Naive thymus-derived CD8-positive, alpha-beta T cell (primary cell): ENCODE data around the gene FAM241A. TPM values are rescaled to one million over a fixed set of nuclear protein-coding genes. Genes with fewer than 3 reads are reported as not detected.

Experiments used
- ATAC-seq, 2 donors: fragments of 150-1000 bp; cut with Tn5 transposase in 1 of 2; sonication (Bioruptor Pico), chemical (Tn5 transposase) in 1 of 2; 1 replicate in 1 of 2; 2 replicates in 1 of 2; pipeline ENCODE4 v1.10.0; 2021; ENCODE audit warnings: mild to moderate bottlenecking in 2 of 2, moderate library complexity in 2 of 2
- POLR2A ChIA-PET: fragments of 350-600 bp; sonication (Branson Sonifier 250); formaldehyde crosslinking; loops from one replicate; lab custom pipeline; 2021; ENCODE audit warnings: antibody characterized with exemption; lab: Charles Lee
- DNase-seq, 10 donors: peaks; one replicate each; pipeline versions ENCODE4 v3.0.0 to v3.0.0-alpha.2; 2020 to 2022
- H3K27ac Mint-ChIP-seq, 10 donors: one replicate each; pipeline ENCODE4 v1.8.0; 2020 to 2022; ENCODE audit warnings: mild to moderate bottlenecking in 10 of 10, mixed read lengths in 10 of 10, moderate library complexity in 4 of 10, inconsistent platforms in 1 of 10
- H3K27me3 Mint-ChIP-seq, 5 donors: one replicate each; pipeline ENCODE4 v1.8.0; 2021 to 2022; ENCODE audit warnings: mixed read lengths in 5 of 5
- H3K36me3 Mint-ChIP-seq, 3 donors: one replicate each; pipeline ENCODE4 v1.8.0; 2020 to 2022; ENCODE audit warnings: mixed read lengths in 3 of 3, mild to moderate bottlenecking in 2 of 3, inconsistent platforms in 1 of 3
- H3K4me1 Mint-ChIP-seq, 4 donors: one replicate each; pipeline ENCODE4 v1.8.0; 2021 to 2022; ENCODE audit warnings: mixed read lengths in 4 of 4
- H3K4me3 Mint-ChIP-seq, 10 donors: one replicate each; pipeline ENCODE4 v1.8.0; 2020 to 2022; ENCODE audit warnings: mild to moderate bottlenecking in 10 of 10, mixed read lengths in 10 of 10, moderate library complexity in 6 of 10, inconsistent platforms in 1 of 10
- H3K9me3 Mint-ChIP-seq, 9 donors: one replicate each; pipeline ENCODE4 v1.8.0; 2020 to 2022; ENCODE audit warnings: mixed read lengths in 9 of 9, mild to moderate bottlenecking in 3 of 9, inconsistent platforms in 1 of 9, moderate library complexity in 1 of 9
- polyA plus RNA-seq, 3 donors: library from polyadenylated mRNA; unstranded; fragments of 300-500 nt; fragmentation: Illumina TruSeq; gene quantifications; one replicate each; pipeline ENCODE4 v1.2.3, GENCODE V29; 2021
- total RNA-seq, 8 experiments: library from RNA in 2 of 8; stranded (reverse) in 2 of 8; gene quantifications; one replicate each; pipeline ENCODE4 v1.2.3 and lab custom pipeline; 2021 to 2026

FAM241A gene
- total and polyA plus RNA-seq, 5 experiments from 2014 or later, result 2.8 to 5.3 (median 3.7) TPM

DNA sequence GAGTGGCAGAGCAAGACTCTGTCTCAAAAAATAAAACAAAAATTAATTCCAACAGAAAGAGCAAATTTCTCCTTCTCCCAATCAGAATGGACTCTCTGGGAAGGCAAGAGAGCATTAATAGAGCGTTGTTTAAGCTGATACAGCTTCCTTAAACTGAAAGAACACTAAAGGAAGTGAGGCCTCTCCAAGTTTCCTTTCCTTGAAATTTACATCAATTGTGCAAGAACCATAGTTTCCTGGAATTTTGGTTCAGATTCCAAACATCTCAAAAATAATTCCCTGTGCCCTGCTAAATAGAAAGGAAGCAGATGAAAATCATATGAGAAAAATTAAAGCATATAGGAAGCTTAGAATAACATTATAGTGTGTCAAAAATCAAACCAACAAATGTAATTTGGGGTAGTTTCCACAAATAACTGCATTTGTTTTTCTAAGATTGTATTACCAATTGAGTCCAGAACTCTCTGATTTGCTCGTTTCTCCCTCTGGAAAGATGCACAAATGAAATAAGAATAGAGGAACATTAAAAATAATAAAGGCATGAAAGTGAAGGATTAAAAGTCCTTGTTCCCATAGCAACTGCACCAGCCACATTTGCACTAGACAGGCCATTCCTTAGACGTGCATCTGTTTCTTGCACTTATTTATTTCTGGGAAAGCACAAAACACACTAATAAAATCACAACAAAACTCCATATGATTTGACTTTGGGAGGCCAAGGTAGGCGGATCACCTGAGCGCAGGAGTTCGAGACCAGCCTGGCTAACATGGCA lies 3.7 kb upstream of the FAM241A start:
- no peaks in the 10 kb centered on the region for H3K36me3 Mint-ChIP-seq
- POLR2A ChIA-PET, result interaction anchor here (0.7 kb wide), 1 partner anchor 35 kb away, joined by 4 read pairs; no protein-coding TSS in a partner anchor
- no peaks in the 10 kb centered on the region for H3K9me3 Mint-ChIP-seq
- peaks cover 0 to 1% (median 0%) of the 10 kb centered on the region in 5 donors for H3K27me3 Mint-ChIP-seq
- DNase-seq (no peak), ATAC-seq (no peak)
- no peak overlapping the region for H3K27ac Mint-ChIP-seq
- no peak overlapping the region for H3K4me3 Mint-ChIP-seq
- peaks cover 4 to 14% (median 9%) of the 10 kb centered on the region in 4 donors for H3K4me1 Mint-ChIP-seq

DNA sequence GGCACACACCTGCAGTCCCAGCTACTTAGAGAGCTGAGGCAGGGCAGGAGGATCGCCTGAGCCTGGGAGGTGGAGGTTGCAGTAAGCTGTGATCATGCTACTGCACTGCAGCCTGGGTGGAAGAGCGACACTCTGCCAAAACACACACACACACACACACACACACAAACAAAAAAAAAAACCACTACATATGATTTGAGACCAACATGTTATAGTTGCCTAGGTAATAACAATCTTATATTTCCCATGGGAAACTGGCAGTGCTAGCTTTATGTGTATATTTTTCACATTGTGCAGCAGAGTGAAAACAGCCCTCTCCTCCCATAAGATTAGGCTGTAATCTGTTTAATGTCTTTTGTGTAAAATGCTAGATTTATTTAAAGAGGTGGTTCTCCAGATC lies 3.1 kb upstream of the FAM241A start:
- Mint-ChIP-seq H3K4me3 (no peak overlapping the region), H3K27me3 (peaks cover 0 to 1% (median 0%) of the 10 kb centered on the region in 5 donors), H3K27ac (no peak overlapping the region), H3K9me3 (no peaks in the 10 kb centered on the region), H3K4me1 (peaks cover 8 to 20% (median 15%) of the 10 kb centered on the region in 4 donors), H3K36me3 (no peaks in the 10 kb centered on the region)
- DNase-seq (no peak), ATAC-seq (no peak)
- POLR2A ChIA-PET, result interaction anchor here (0.7 kb wide), 1 partner anchor 34 kb away, joined by 4 read pairs; no protein-coding TSS in a partner anchor

GRCh38 chr4:112143781-112144180 lies 1.5 kb upstream of the FAM241A start:
- H3K4me1 Mint-ChIP-seq, result peaks cover 18 to 34% (median 31%) of the 10 kb centered on the region in 4 donors
- peak overlapping the region in 4 of 10 donors; percentile 5 to 34 (median 18) for H3K4me3 Mint-ChIP-seq
- DNase-seq (no peak), ATAC-seq (no peak)
- H3K27ac Mint-ChIP-seq, result peak overlapping the region in 3 of 10 donors; percentile 8 to 31 (median 9)
- no peaks in the 10 kb centered on the region for H3K36me3 Mint-ChIP-seq
- POLR2A ChIA-PET, result no interaction called here
- no peaks in the 10 kb centered on the region for H3K27me3 Mint-ChIP-seq
- no peaks in the 10 kb centered on the region for H3K9me3 Mint-ChIP-seq

DNA sequence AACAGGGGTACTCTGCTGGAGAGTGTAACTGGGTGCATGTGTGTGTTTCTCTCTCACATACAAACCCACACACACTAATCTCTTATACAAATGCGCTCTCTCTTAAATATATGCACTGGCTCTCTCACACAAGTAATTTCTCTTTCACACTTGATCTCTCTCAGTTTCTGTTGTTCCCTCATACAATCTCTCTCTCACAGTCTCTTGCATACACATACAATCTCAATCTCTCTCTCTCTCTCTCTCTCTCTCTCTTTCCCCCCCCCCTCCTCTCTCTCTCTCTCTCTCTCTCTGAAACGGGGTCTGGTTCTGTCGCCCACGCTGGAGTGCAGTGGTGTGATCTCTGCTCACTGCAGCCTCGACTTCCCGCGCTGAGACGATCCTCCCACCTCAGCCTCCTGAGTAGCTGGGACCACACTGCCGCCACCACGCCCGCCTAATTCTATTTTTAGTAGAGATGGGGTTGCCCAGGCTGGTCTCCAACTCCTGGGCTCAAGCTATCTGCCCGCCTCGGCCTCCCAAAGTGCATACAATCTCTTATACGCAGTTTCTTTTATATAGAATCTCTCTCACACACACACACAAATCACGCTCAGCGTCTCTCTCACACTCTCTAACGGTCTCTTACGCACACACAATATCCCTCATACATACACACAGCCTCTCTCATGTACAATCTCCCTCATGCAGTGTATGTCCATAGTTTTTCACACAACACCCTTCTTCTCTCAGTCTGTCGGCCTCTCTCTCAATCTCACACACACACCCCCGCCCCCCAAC lies 518 bp upstream of the FAM241A start:
- Mint-ChIP-seq H3K4me1 (peaks cover 18 to 36% (median 31%) of the 10 kb centered on the region in 4 donors), H3K4me3 (peak overlapping the region; percentile 64 to 85 (median 78)), H3K9me3 (no peaks in the 10 kb centered on the region), H3K27ac (peak overlapping the region; percentile 15 to 95 (median 83)), H3K27me3 (no peaks in the 10 kb centered on the region), H3K36me3 (no peaks in the 10 kb centered on the region)
- ATAC-seq, result no peak
- DNase-seq, result no peak
- POLR2A ChIA-PET, result interaction anchor here (0.7 kb wide), 1 partner anchor 52 kb away, joined by 6 read pairs; no protein-coding TSS in a partner anchor

DNA sequence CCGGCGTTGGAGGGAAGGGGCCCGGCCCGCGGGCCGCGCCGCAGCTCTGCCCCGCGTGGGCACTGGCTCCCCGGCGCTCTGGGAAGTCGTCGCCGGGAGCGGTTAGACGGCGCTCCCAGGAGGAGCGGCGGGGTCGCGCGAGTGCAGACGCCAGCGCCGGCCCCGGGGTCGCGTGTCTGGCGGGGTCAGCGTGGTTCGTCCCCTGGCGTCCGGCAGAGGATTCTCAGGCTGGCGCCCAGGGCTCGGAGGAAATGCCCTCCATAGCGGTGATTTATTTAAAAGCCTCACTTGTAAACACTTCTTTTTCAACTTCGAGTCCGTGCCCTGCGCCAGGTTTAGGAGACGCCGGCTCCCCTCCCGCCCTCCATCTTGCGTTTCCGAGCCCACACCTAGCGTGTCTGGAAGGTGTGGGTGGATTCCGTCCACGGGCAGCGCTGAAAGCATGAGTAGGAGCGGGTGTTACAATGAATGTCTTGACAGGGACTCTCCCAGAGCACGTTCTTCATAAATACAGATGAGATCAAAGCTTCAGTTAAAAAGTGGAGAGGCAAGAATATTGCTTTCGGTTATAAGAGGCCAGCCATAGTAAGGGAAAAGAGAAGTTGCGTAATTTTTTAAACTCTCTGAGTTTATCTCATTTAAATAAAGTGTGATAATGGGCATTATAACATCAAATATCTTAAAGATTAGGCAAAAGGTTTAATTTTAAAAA lies 692 bp downstream of the FAM241A start:
- Mint-ChIP-seq H3K4me1 (peaks cover 18 to 40% (median 33%) of the 10 kb centered on the region in 4 donors), H3K4me3 (peak overlapping the region; percentile 85 to 99 (median 94)), H3K27ac (peak overlapping the region; percentile 77 to 99 (median 95)), H3K27me3 (no peaks in the 10 kb centered on the region), H3K9me3 (no peaks in the 10 kb centered on the region), H3K36me3 (peaks cover 0 to 2% (median 0%) of the 10 kb centered on the region in 3 donors)
- peak; percentile 56 to 64 for ATAC-seq
- DNase-seq, result peak; percentile 33 to 73 (median 62)
- POLR2A ChIA-PET, result interaction anchor here (0.6 to 1.6 kb wide), 5 partner anchors 28 to 1589 kb away, joined by 3 to 8 read pairs (median 4); partner anchors contain the start of genes AP1AR and TIFA

- Mint-ChIP-seq H3K27me3 (no peaks in the 10 kb centered on the region), H3K27ac (peak overlapping the region; percentile 5 to 99 (median 90)), H3K36me3 (peaks cover 0 to 2% (median 0%) of the 10 kb centered on the region in 3 donors), H3K4me3 (peak overlapping the region; percentile 85 to 99 (median 94)), H3K4me1 (peaks cover 18 to 45% (median 35%) of the 10 kb centered on the region in 4 donors), H3K9me3 (no peaks in the 10 kb centered on the region)
- ATAC-seq (no peak), DNase-seq (peak in 2 of 10 donors; percentile 10 to 14)
- POLR2A ChIA-PET, result interaction anchor here (0.6 to 1.6 kb wide), 4 partner anchors 28 to 1588 kb away, joined by 3 to 8 read pairs (median 4); partner anchors contain the start of gene AP1AR
Measured at GRCh38 chr4:112146502-112146813, 1.2 kb downstream of the FAM241A start.

GRCh38 chr4:112147697-112148096 lies 2.4 kb downstream of the FAM241A start:
- Mint-ChIP-seq H3K27me3 (no peaks in the 10 kb centered on the region), H3K36me3 (peaks cover 0 to 2% (median 0%) of the 10 kb centered on the region in 3 donors), H3K4me3 (peak overlapping the region in 8 of 10 donors; percentile 15 to 97 (median 74)), H3K4me1 (peaks cover 21 to 56% (median 41%) of the 10 kb centered on the region in 4 donors), H3K9me3 (no peaks in the 10 kb centered on the region), H3K27ac (peak overlapping the region in 1 of 10 donors; percentile 20)
- POLR2A ChIA-PET, result no interaction called here
- ATAC-seq (no peak), DNase-seq (no peak)

DNA sequence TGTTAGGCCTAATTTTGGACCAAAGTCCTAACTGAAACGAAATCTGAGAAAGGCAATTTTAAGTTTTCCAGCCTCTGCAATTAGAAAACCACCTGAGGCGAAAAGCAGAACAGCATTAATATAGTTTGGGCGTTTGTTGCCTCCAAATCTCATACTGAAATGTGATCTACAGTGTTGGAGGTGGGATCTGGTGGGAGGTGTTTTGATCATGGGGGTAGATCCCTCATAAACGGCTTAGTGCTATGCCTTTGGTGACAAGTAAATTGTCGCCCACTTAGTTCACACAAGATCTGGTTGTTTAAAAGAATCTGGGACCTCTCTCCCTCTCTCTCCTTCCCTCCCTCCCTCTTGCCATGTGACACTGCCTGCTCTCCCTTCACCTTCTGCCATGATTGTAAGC lies 5.7 kb downstream of the FAM241A start:
- Mint-ChIP-seq H3K27me3 (no peaks in the 10 kb centered on the region), H3K27ac (peak overlapping the region in 5 of 10 donors; percentile 5 to 52 (median 21)), H3K9me3 (no peaks in the 10 kb centered on the region), H3K4me1 (peaks cover 22 to 63% (median 47%) of the 10 kb centered on the region in 4 donors), H3K4me3 (peak overlapping the region in 2 of 10 donors; percentile 20 to 21), H3K36me3 (peaks cover 0 to 2% (median 2%) of the 10 kb centered on the region in 3 donors)
- ATAC-seq (no peak), DNase-seq (no peak)
- POLR2A ChIA-PET, result no interaction called here

DNA sequence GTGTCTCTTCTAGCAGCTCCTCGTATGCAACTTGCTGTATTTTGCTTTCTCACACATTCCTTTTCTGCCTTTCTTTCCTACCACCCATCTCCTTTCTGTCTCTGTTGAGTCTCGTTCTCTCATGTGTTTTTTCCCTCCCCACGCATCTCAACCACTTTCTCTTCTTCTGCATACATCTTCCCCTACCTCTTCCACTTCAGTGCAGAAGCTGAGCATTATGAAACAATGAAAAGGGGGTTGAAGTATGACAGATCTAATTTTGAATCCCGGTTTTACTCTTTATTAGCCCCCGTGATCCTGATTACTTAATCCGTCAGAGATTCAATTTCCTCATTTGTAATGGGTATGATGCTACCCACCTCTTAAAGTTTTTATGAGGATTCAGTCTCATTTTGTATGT lies 7.3 kb downstream of the FAM241A start:
- H3K4me3 Mint-ChIP-seq, result peak overlapping the region in 7 of 10 donors; percentile 0 to 52 (median 21)
- DNase-seq, result no peak
- H3K4me1 Mint-ChIP-seq, result peaks cover 19 to 61% (median 36%) of the 10 kb centered on the region in 4 donors
- ATAC-seq, result no peak
- H3K27ac Mint-ChIP-seq, result peak overlapping the region in 9 of 10 donors; percentile 6 to 87 (median 44)
- no peaks in the 10 kb centered on the region for H3K27me3 Mint-ChIP-seq
- POLR2A ChIA-PET, result no interaction called here
- H3K9me3 Mint-ChIP-seq, result no peaks in the 10 kb centered on the region
- peaks cover 0 to 2% (median 2%) of the 10 kb centered on the region in 3 donors for H3K36me3 Mint-ChIP-seq

- H3K9me3 Mint-ChIP-seq, result no peaks in the 10 kb centered on the region
- POLR2A ChIA-PET, result no interaction called here
- H3K4me1 Mint-ChIP-seq, result peaks cover 14 to 56% (median 30%) of the 10 kb centered on the region in 4 donors
- peak overlapping the region in 9 of 10 donors; percentile 38 to 78 (median 52) for H3K4me3 Mint-ChIP-seq
- peak overlapping the region in 8 of 10 donors; percentile 9 to 87 (median 46) for H3K27ac Mint-ChIP-seq
- DNase-seq (no peak), ATAC-seq (no peak)
- H3K36me3 Mint-ChIP-seq, result peaks cover 0 to 2% (median 2%) of the 10 kb centered on the region in 3 donors
- no peaks in the 10 kb centered on the region for H3K27me3 Mint-ChIP-seq
Measured at GRCh38 chr4:112153211-112153791, 8.0 kb downstream of the FAM241A start.

GRCh38 chr4:112156112-112156511 lies 10.9 kb downstream of the FAM241A start:
- Mint-ChIP-seq H3K27ac (peak overlapping the region in 1 of 10 donors; percentile 57), H3K4me3 (no peak overlapping the region), H3K36me3 (peaks cover 0 to 13% (median 0%) of the 10 kb centered on the region in 3 donors), H3K9me3 (peaks cover 0 to 12% (median 3%) of the 10 kb centered on the region in 9 donors), H3K27me3 (no peaks in the 10 kb centered on the region), H3K4me1 (peaks cover 13 to 51% (median 26%) of the 10 kb centered on the region in 4 donors)
- no peak for ATAC-seq
- POLR2A ChIA-PET, result no interaction called here
- DNase-seq, result no peak
